ENCODE results near the gene VWA8.

Gene VWA8

DNA sequence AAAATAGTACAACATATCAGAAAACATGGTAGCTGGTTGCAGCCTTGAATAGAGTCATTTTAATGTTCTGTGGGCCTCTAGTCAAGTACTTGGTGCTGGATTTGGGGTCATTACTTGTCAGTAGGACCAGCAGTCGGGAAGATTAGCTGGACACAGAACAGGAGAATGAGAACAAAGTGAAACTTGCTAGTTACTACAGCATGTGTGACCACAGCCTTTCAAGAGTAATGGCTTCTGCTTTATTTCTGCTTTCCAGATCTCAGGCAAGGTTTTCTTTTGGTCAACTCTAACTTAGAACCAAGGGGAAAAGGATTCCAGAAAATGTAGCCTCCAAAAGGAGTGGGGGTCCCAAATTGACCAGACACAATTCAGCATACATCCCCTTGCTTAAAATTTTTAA, 17.1 kb upstream of the VWA8 start:
- Mint-ChIP-seq H3K27me3 (peaks cover 20% of the 10 kb centered on the region), H3K9me3 (no peaks in the 10 kb centered on the region), H3K27ac (no peak overlapping the region), H3K4me1 (peaks cover 2% of the 10 kb centered on the region), H3K36me3 (no peaks in the 10 kb centered on the region), H3K4me3 (no peak overlapping the region)
- no peak for DNase-seq
- CTCF ChIA-PET = interaction anchor here (0.6 kb wide), 1 partner anchor 13 kb away, joined by 3 read pairs; no protein-coding TSS in a partner anchor

GRCh38 chr13:41976476-41976875, 15.6 kb upstream of the VWA8 start:
- H3K4me3 Mint-ChIP-seq = no peak overlapping the region
- CTCF ChIA-PET = no interaction called here
- H3K4me1 Mint-ChIP-seq = peaks cover 16% of the 10 kb centered on the region
- no peaks in the 10 kb centered on the region for H3K9me3 Mint-ChIP-seq
- H3K27ac Mint-ChIP-seq = no peak overlapping the region
- H3K36me3 Mint-ChIP-seq = no peaks in the 10 kb centered on the region
- no peak for DNase-seq
- peaks cover 19% of the 10 kb centered on the region for H3K27me3 Mint-ChIP-seq

- Mint-ChIP-seq H3K27ac (no peak overlapping the region), H3K9me3 (no peaks in the 10 kb centered on the region), H3K36me3 (no peaks in the 10 kb centered on the region), H3K4me1 (peaks cover 30% of the 10 kb centered on the region), H3K27me3 (peaks cover 6% of the 10 kb centered on the region), H3K4me3 (no peak overlapping the region)
- no peak for DNase-seq
- CTCF ChIA-PET = no interaction called here
These were observed 13.5 kb upstream of the VWA8 start for GRCh38 chr13:41974262-41974900.

DNA sequence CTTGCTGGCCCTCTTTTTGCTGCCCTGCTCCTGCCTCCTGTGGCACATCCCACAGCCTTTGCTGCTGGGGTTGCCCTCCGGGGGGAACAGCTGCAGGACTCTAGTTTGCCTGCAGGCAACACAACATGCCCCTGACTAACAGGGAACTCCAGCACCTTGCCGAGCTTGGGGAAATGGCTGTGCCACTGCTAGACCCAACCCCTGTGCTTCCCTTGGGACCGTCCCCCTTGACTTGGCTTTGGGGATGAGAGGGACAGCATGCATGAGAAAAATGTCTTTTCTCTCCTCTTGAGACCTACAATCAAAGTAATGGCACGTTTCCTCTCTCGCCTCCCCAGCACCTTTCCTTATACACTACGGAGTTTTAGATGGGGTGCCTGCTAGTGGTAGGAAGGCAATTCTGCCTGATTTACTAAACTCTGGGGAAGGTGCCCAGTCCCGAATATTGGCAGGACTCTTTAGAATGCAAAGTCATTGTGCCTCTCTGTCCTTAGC, 12.4 kb upstream of the VWA8 start:
- H3K27me3 Mint-ChIP-seq = peaks cover 9% of the 10 kb centered on the region
- no peak for DNase-seq
- H3K9me3 Mint-ChIP-seq = no peaks in the 10 kb centered on the region
- CTCF ChIA-PET = interaction anchor here (2.8 kb wide), 1 partner anchor 12 kb away, joined by 11 read pairs; the partner anchor contains the start of gene VWA8
- peaks cover 30% of the 10 kb centered on the region for H3K4me1 Mint-ChIP-seq
- H3K4me3 Mint-ChIP-seq = no peak overlapping the region
- H3K36me3 Mint-ChIP-seq = no peaks in the 10 kb centered on the region
- H3K27ac Mint-ChIP-seq = no peak overlapping the region

- Mint-ChIP-seq H3K4me1 (peaks cover 30% of the 10 kb centered on the region), H3K36me3 (no peaks in the 10 kb centered on the region), H3K27me3 (peaks cover 9% of the 10 kb centered on the region), H3K27ac (no peak overlapping the region), H3K4me3 (no peak overlapping the region), H3K9me3 (no peaks in the 10 kb centered on the region)
- DNase-seq = no peak
- CTCF ChIA-PET = interaction anchor here (2.8 kb wide), 1 partner anchor 10 kb away, joined by 11 read pairs; the partner anchor contains the start of gene VWA8
These were observed 10.9 kb upstream of the VWA8 start for GRCh38 chr13:41971848-41972247.

- no peak for DNase-seq
- Mint-ChIP-seq H3K27me3 (peaks cover 12% of the 10 kb centered on the region), H3K4me3 (no peak overlapping the region), H3K4me1 (peaks cover 30% of the 10 kb centered on the region), H3K9me3 (no peaks in the 10 kb centered on the region), H3K27ac (no peak overlapping the region), H3K36me3 (no peaks in the 10 kb centered on the region)
- CTCF ChIA-PET = interaction anchor here (2.8 kb wide), 1 partner anchor 9 kb away, joined by 11 read pairs; the partner anchor contains the start of gene VWA8
These were observed 10.0 kb upstream of the VWA8 start for GRCh38 chr13:41970918-41971317.

DNA sequence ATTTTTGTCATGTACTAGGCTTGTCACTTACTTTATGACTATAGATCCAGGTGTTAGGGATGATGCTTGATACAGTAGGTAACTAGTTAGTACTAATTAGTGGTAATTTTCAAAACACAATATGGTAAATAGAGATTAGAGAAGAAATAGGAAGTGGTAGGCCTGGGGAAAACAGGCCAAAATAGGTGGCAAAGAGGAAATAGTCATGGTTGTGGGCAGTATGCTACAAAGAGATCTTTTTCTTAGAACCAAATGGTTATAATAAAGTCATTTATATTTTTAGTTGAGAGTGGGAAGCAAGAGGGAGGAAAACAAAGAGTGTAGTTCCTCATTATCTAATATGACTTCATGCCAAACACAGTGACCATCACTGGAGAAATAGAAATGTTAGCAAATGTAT, 9.1 kb upstream of the VWA8 start:
- H3K27me3 Mint-ChIP-seq = peaks cover 12% of the 10 kb centered on the region
- H3K36me3 Mint-ChIP-seq = no peaks in the 10 kb centered on the region
- CTCF ChIA-PET = no interaction called here
- peaks cover 30% of the 10 kb centered on the region for H3K4me1 Mint-ChIP-seq
- no peak for DNase-seq
- no peak overlapping the region for H3K27ac Mint-ChIP-seq
- no peak overlapping the region for H3K4me3 Mint-ChIP-seq
- no peaks in the 10 kb centered on the region for H3K9me3 Mint-ChIP-seq

DNA sequence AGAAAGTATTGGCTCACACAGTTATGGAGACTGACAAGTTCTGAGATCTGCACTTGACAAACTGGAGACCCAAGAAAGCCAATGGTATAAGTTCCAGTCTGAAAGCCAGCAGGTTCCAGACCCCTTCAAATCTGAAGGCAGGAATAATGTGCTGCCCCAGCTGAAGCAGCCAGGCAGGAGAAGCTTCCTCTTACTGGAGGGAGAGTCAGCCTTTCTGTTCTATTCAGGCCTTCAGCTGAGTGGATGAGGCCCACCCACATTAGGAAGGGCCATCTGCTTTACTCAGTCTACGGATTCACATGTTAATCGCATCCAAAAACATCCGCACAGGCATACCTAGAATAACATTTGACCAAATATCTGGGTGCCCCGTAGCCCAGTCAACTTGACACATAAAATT, 8.2 kb upstream of the VWA8 start:
- no peak for DNase-seq
- CTCF ChIA-PET = no interaction called here

DNA sequence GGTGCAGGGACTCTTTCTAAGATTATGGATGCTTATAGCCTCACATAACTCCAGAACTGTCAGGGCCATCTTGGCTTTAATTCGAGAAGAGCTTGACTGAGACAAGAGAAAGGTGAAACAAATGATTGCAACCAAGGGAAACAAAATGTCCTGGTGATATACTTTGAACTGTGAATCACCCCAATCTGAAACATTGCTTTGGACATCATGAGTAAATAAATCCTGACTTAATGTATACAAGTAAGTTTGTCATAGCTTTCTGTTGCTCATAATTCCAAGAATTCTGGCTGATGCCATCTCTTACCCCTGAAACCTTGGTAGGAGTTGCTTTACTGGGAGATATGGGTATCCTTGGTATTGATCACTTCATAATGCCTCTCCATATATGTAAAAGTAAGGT, 5.8 kb upstream of the VWA8 start:
- no peak for DNase-seq
- Mint-ChIP-seq H3K9me3 (no peaks in the 10 kb centered on the region), H3K4me1 (peaks cover 20% of the 10 kb centered on the region), H3K36me3 (no peaks in the 10 kb centered on the region), H3K27ac (no peak overlapping the region), H3K4me3 (no peak overlapping the region), H3K27me3 (peaks cover 7% of the 10 kb centered on the region)
- CTCF ChIA-PET = no interaction called here

More for the DNA sequence above, 8.2 kb upstream of the VWA8 start:
- Mint-ChIP-seq H3K4me1 (peaks cover 28% of the 10 kb centered on the region), H3K4me3 (no peak overlapping the region), H3K27me3 (peaks cover 12% of the 10 kb centered on the region), H3K9me3 (no peaks in the 10 kb centered on the region), H3K27ac (peak overlapping the region; percentile 13), H3K36me3 (no peaks in the 10 kb centered on the region)

- Mint-ChIP-seq H3K9me3 (no peaks in the 10 kb centered on the region), H3K4me1 (peaks cover 31% of the 10 kb centered on the region), H3K27ac (no peak overlapping the region), H3K4me3 (no peak overlapping the region), H3K36me3 (peaks cover 2% of the 10 kb centered on the region), H3K27me3 (peaks cover 3% of the 10 kb centered on the region)
- DNase-seq = no peak
- CTCF ChIA-PET = interaction anchor here (1.0 to 3.4 kb wide), 2 partner anchors 9 to 295 kb away, joined by 6 to 11 read pairs; no protein-coding TSS in a partner anchor
These were observed 2.1 kb upstream of the VWA8 start for GRCh38 chr13:41962994-41963393.

- Mint-ChIP-seq H3K4me3 (peak overlapping the region; percentile 93), H3K36me3 (peaks cover 4% of the 10 kb centered on the region), H3K9me3 (no peaks in the 10 kb centered on the region), H3K27ac (peak overlapping the region; percentile 87), H3K4me1 (peaks cover 31% of the 10 kb centered on the region), H3K27me3 (peaks cover 2% of the 10 kb centered on the region)
- no peak for DNase-seq
- CTCF ChIA-PET = interaction anchor here (0.5 to 3.4 kb wide), 3 partner anchors 11 to 126 kb away, joined by 3 to 11 read pairs (median 8); no protein-coding TSS in a partner anchor
These were observed 504 bp upstream of the VWA8 start for GRCh38 chr13:41961466-41961760.

DNA sequence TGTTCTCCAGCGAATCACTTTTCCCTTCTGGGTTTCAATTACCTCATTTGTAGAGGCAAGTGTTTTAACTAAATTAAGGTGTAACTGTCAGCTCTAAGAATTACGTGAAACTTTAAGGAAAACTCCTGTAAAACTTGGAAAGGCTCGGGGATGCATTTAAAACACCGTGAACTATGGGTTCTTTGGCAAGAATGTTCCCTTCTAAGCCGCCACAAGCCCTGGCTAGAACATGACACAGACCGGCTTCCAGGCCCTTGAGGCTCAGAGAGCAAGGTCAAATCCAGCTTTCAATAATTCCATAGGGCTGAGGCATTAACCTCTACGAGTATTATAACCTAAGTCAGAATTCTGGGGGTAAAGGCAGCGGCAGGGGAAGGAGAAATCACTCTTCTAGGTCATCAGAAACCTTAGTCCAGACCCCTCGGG, 685 bp downstream of the VWA8 start:
- H3K9me3 Mint-ChIP-seq = no peaks in the 10 kb centered on the region
- H3K4me3 Mint-ChIP-seq = peak overlapping the region; percentile 93
- DNase-seq = no peak
- peaks cover 31% of the 10 kb centered on the region for H3K4me1 Mint-ChIP-seq
- peak overlapping the region; percentile 83 for H3K27ac Mint-ChIP-seq
- CTCF ChIA-PET = interaction anchor here (2.1 to 3.4 kb wide), 2 partner anchors 12 to 56 kb away, joined by 8 to 11 read pairs; no protein-coding TSS in a partner anchor
- H3K27me3 Mint-ChIP-seq = no peaks in the 10 kb centered on the region
- H3K36me3 Mint-ChIP-seq = peaks cover 6% of the 10 kb centered on the region

- CTCF ChIA-PET = no interaction called here
- Mint-ChIP-seq H3K4me3 (no peak overlapping the region), H3K4me1 (peaks cover 23% of the 10 kb centered on the region)
These were observed 4.6 kb downstream of the VWA8 start for GRCh38 chr13:41956272-41956671.

GRCh38 chr13:41955605-41956004, 5.3 kb downstream of the VWA8 start:
- no peak for DNase-seq
- Mint-ChIP-seq H3K36me3 (peaks cover 10% of the 10 kb centered on the region), H3K27ac (no peak overlapping the region), H3K9me3 (no peaks in the 10 kb centered on the region), H3K27me3 (no peaks in the 10 kb centered on the region), H3K4me1 (peaks cover 22% of the 10 kb centered on the region), H3K4me3 (no peak overlapping the region)
- CTCF ChIA-PET = no interaction called here

More at GRCh38 chr13:41956272-41956671, 4.6 kb downstream of the VWA8 start:
- DNase-seq = no peak
- Mint-ChIP-seq H3K27me3 (no peaks in the 10 kb centered on the region), H3K27ac (no peak overlapping the region), H3K9me3 (no peaks in the 10 kb centered on the region), H3K36me3 (peaks cover 10% of the 10 kb centered on the region)

DNA sequence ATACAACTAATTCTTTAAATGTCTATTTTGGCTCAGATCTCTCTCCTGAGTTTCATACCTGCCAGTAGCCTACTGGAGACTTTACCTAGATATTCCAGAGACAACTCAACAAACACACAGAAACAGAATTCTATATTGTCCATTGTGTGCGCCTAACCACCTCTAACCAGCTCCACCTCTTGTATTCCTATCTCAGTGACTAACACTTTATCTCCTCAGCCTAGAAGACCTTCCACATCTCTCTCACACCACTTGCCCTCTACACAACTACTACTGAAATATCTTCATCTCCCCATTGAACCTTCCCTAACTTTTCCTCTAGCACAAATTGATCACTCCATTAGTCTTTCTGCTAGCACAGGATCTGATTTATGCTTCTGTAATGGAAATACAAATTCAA, 6.7 kb downstream of the VWA8 start:
- DNase-seq = no peak
- Mint-ChIP-seq H3K9me3 (no peaks in the 10 kb centered on the region), H3K36me3 (peaks cover 10% of the 10 kb centered on the region), H3K27me3 (no peaks in the 10 kb centered on the region), H3K4me1 (peaks cover 11% of the 10 kb centered on the region), H3K27ac (no peak overlapping the region), H3K4me3 (no peak overlapping the region)
- CTCF ChIA-PET = no interaction called here

Data from activated naive CD4-positive, alpha-beta T cell treated with anti-CD3 and anti-CD28 coated beads, Interleukin-2, amount 10 ng/mL, durations not matched to agents 7 days and 5 days (primary cell).